Astrocyte (in vitro differentiated cells and primary cell): Measurements from ENCODE around the gene PIP4K2A.

Source experiments
- CTCF ChIP-seq: IDR thresholded peaks from 2 replicates; pipeline ENCODE4 v1.5.1; 2011; ENCODE audit warnings: low read depth, mild to moderate bottlenecking, inconsistent platforms, low read length, moderate library complexity; ENCODE audit not compliant: insufficient read depth
- EZH2 ChIP-seq: IDR thresholded peaks from 2 replicates; pipeline ENCODE4 v1.6.1; 2012; ENCODE audit warnings: mild to moderate bottlenecking, low read length, inconsistent platforms; ENCODE audit not compliant: insufficient read depth

GRCh38 chr10:22712956-22713852 lies 1.2 kb downstream of the PIP4K2A start:
- TF ChIP-seq CTCF (no peak), EZH2 (no peak)
